T1000 (cell line): Measurements from ENCODE around the gene APBB2.
A peak's percentile ranks its signal among the peaks of the same experiment; 100 is the strongest.
"Not testable (repeated sequence)": the region's sequence is repeated elsewhere in the genome, so short reads cannot be mapped to it uniquely, and the experiment has no call there.

Experiments
- DNase-seq: peaks from one replicate; lab custom pipeline; 2025; ENCODE audit warnings: mixed read lengths; lab: John Stamatoyannopoulos, UW

APBB2 gene

GRCh38 chr4:41156574-41156973 is 57.8 kb downstream of the APBB2 start:
- DNase-seq = no peak

- DNase-seq = no peak
These were observed 59.0 kb downstream of the APBB2 start for GRCh38 chr4:41155194-41155830.

GRCh38 chr4:41154814-41155177 is 59.5 kb downstream of the APBB2 start:
- no peak for DNase-seq

GRCh38 chr4:41154010-41154813 is 60.1 kb downstream of the APBB2 start:
- DNase-seq = no peak

- no peak for DNase-seq
These were observed 63.9 kb downstream of the APBB2 start for GRCh38 chr4:41150401-41150800.

- not testable (repeated sequence) for DNase-seq
These were observed 64.8 kb downstream of the APBB2 start for GRCh38 chr4:41149568-41149967.

- no peak for DNase-seq
These were observed 65.4 kb downstream of the APBB2 start for GRCh38 chr4:41148931-41149330.

- DNase-seq = no peak
These were observed 66.0 kb downstream of the APBB2 start for GRCh38 chr4:41148292-41148691.

GRCh38 chr4:41147570-41147969 is 66.8 kb downstream of the APBB2 start:
- not testable (repeated sequence) for DNase-seq

- no peak for DNase-seq
These were observed 67.4 kb downstream of the APBB2 start for GRCh38 chr4:41146716-41147506.

GRCh38 chr4:41146196-41146595 is 68.1 kb downstream of the APBB2 start:
- no peak for DNase-seq

- no peak for DNase-seq
These were observed 68.7 kb downstream of the APBB2 start for GRCh38 chr4:41145571-41146078.

- no peak for DNase-seq
These were observed 69.5 kb downstream of the APBB2 start for GRCh38 chr4:41144812-41145211.

- no peak for DNase-seq
These were observed 70.3 kb downstream of the APBB2 start for GRCh38 chr4:41144040-41144379.

- peak; percentile 29 for DNase-seq
These were observed 70.9 kb downstream of the APBB2 start for GRCh38 chr4:41143311-41144039.

GRCh38 chr4:41142376-41143310 is 71.7 kb downstream of the APBB2 start:
- no peak for DNase-seq

- DNase-seq = no peak
These were observed 72.4 kb downstream of the APBB2 start for GRCh38 chr4:41141900-41142299.

GRCh38 chr4:41140410-41140809 is 73.9 kb downstream of the APBB2 start:
- no peak for DNase-seq

GRCh38 chr4:41137879-41138278 is 76.5 kb downstream of the APBB2 start:
- DNase-seq = no peak

GRCh38 chr4:41136456-41136855 is 77.9 kb downstream of the APBB2 start:
- no peak for DNase-seq

GRCh38 chr4:41135801-41136200 is 78.5 kb downstream of the APBB2 start:
- DNase-seq = no peak
